Small intestine (tissue), 7 donors: Measurements from ENCODE around the gene CD99L2. TPM values are rescaled to one million over a fixed set of nuclear protein-coding genes. Genes with fewer than 3 reads are reported as not detected.
A peak's percentile ranks its signal among the peaks of the same experiment; 100 is the strongest.

Experiments
- DNase-seq, 2 donors: peaks; one replicate each; pipeline versions ENCODE4 v3.0.0 to v3.0.0-alpha.2; 2013
- FAIRE-seq: peaks from 2 replicates; lab custom pipeline; 2012; peaks lifted over from hg19 to GRCh38; lab: Jason Lieb, UNC
- H3K27ac ChIP-seq, 3 donors: one replicate each; pipeline ENCODE4 v1.5.1; 2013; ENCODE audit warnings: low read length in 2 of 3, mild to moderate bottlenecking in 2 of 3, control low read depth in 1 of 3, inconsistent platforms in 1 of 3, low read depth in 1 of 3, moderate library complexity in 1 of 3
- H3K27me3 ChIP-seq, 3 donors: one replicate each; pipeline ENCODE4 v1.6.1; 2013; ENCODE audit warnings: low read length in 3 of 3, inconsistent platforms in 1 of 3; ENCODE audit not compliant: control insufficient read depth in 3 of 3, insufficient read depth in 3 of 3
- H3K36me3 ChIP-seq, 3 donors: one replicate each; pipeline ENCODE4 v1.6.1; 2013; ENCODE audit warnings: low read length in 3 of 3, inconsistent platforms in 1 of 3, low read depth in 1 of 3, mild to moderate bottlenecking in 1 of 3, moderate library complexity in 1 of 3; ENCODE audit not compliant: control insufficient read depth in 3 of 3, insufficient read depth in 2 of 3
- H3K4me1 ChIP-seq, 3 donors: one replicate each; pipeline ENCODE4 v1.6.1; 2013; ENCODE audit warnings: low read length in 2 of 3, inconsistent platforms in 1 of 3, low read depth in 1 of 3, mild to moderate bottlenecking in 1 of 3, moderate library complexity in 1 of 3; ENCODE audit not compliant: control insufficient read depth in 3 of 3, insufficient read depth in 2 of 3
- H3K4me3 ChIP-seq, 3 donors: one replicate each; pipeline ENCODE4 v1.5.1; 2013; ENCODE audit warnings: low read length in 3 of 3, control low read depth in 1 of 3, inconsistent platforms in 1 of 3, low read depth in 1 of 3, mild to moderate bottlenecking in 1 of 3, moderate library complexity in 1 of 3
- H3K9me3 ChIP-seq, 2 donors: one replicate each; pipeline ENCODE4 v1.6.1; 2013; ENCODE audit warnings: low read depth in 1 of 2, low read length in 1 of 2; ENCODE audit not compliant: control insufficient read depth in 2 of 2, insufficient read depth in 1 of 2
- WGBS, 3 donors: extraction: QIAGEN DNeasy Blood & Tissue Kit; methylation state at CpG; one replicate each; pipeline ENCODE4 v1.1.7; 2013; 5-methylcytosine and 5-hydroxymethylcytosine counted together
- polyA plus RNA-seq, 4 donors: library from polyadenylated mRNA; stranded (reverse) in 3 of 4; unstranded in 1 of 4; fragments of 200-250 nt in 3 of 4; fragments of 120-200 nt in 1 of 4; gene quantifications; one replicate each; pipeline versions ENCODE4 v1.2.1 to v1.2.3, GENCODE V29; 2013
- donor health status: healthy with polysubstance abuse.
- donor health status: control.
- donor health status: control.
- donor health status: Bipolar disorder and iron deficiency.
- donor health status: healthy.

Gene CD99L2
- polyA plus RNA-seq, 4 donors, result 5.9 to 20.5 (median 12.3) TPM

- DNase-seq, result peak in 1 of 2 donors; percentile 6
- no peaks in the 10 kb centered on the region for H3K36me3 ChIP-seq
- FAIRE-seq, result no peak
- no peaks in the 10 kb centered on the region for H3K9me3 ChIP-seq
- no peaks in the 10 kb centered on the region for H3K27me3 ChIP-seq
- no peaks in the 10 kb centered on the region for H3K4me1 ChIP-seq
- H3K4me3 ChIP-seq, result no peak overlapping the region
- 71 to 87% (median 79%) methylated on average over 3 of the region's 3 CpGs for WGBS, 3 donors
- H3K27ac ChIP-seq, result no peak overlapping the region
Observed at GRCh38 chrX:150845091-150845490, 53.4 kb downstream of the CD99L2 start.

- Histone ChIP-seq H3K27ac (no peak overlapping the region), H3K9me3 (no peaks in the 10 kb centered on the region), H3K36me3 (no peaks in the 10 kb centered on the region), H3K27me3 (no peaks in the 10 kb centered on the region), H3K4me1 (no peaks in the 10 kb centered on the region), H3K4me3 (no peak overlapping the region)
- no peak for DNase-seq
- no peak for FAIRE-seq
- WGBS, 3 donors, result 71 to 95% (median 95%) methylated on average over 3 of the region's 3 CpGs
Observed at GRCh38 chrX:150844016-150844415, 54.5 kb downstream of the CD99L2 start.

- FAIRE-seq (no peak), DNase-seq (no peak)
- no peaks in the 10 kb centered on the region for H3K36me3 ChIP-seq
- H3K9me3 ChIP-seq, result no peaks in the 10 kb centered on the region
- H3K4me3 ChIP-seq, result no peak overlapping the region
- H3K4me1 ChIP-seq, result no peaks in the 10 kb centered on the region
- H3K27ac ChIP-seq, result no peak overlapping the region
- no peaks in the 10 kb centered on the region for H3K27me3 ChIP-seq
- WGBS, 3 donors, result 37 to 66% (median 53%) methylated on average over 2 of the region's 2 CpGs
Observed at GRCh38 chrX:150842198-150842685, 56.2 kb downstream of the CD99L2 start.

- Histone ChIP-seq H3K27ac (no peak overlapping the region), H3K27me3 (no peaks in the 10 kb centered on the region), H3K4me1 (no peaks in the 10 kb centered on the region), H3K36me3 (no peaks in the 10 kb centered on the region), H3K9me3 (no peaks in the 10 kb centered on the region), H3K4me3 (no peak overlapping the region)
- 69 to 77% (median 75%) methylated on average over 6 of the region's 6 CpGs for WGBS, 3 donors
- DNase-seq (no peak), FAIRE-seq (no peak)
Observed at GRCh38 chrX:150841456-150842197, 56.8 kb downstream of the CD99L2 start.

GRCh38 chrX:150837845-150838244 is 60.6 kb downstream of the CD99L2 start:
- H3K36me3 ChIP-seq, result no peaks in the 10 kb centered on the region
- no peak overlapping the region for H3K27ac ChIP-seq
- H3K27me3 ChIP-seq, result no peaks in the 10 kb centered on the region
- H3K4me1 ChIP-seq, result no peaks in the 10 kb centered on the region
- FAIRE-seq (no peak), DNase-seq (no peak)
- H3K9me3 ChIP-seq, result no peaks in the 10 kb centered on the region
- 80 to 93% (median 93%) methylated on average over 4 of the region's 4 CpGs for WGBS, 3 donors
- no peak overlapping the region for H3K4me3 ChIP-seq

- H3K9me3 ChIP-seq, result no peaks in the 10 kb centered on the region
- no peaks in the 10 kb centered on the region for H3K4me1 ChIP-seq
- FAIRE-seq (no peak), DNase-seq (no peak)
- H3K36me3 ChIP-seq, result no peaks in the 10 kb centered on the region
- H3K27ac ChIP-seq, result no peak overlapping the region
- WGBS, 3 donors, result 62 to 100% (median 93%) methylated on average over 1 of the region's 1 CpG
- no peak overlapping the region for H3K4me3 ChIP-seq
- H3K27me3 ChIP-seq, result no peaks in the 10 kb centered on the region
Observed at GRCh38 chrX:150834695-150835094, 63.8 kb downstream of the CD99L2 start.

GRCh38 chrX:150833454-150834056 is 64.9 kb downstream of the CD99L2 start:
- WGBS, 3 donors, result 20 to 43% (median 36%) methylated on average over 1 of the region's 1 CpG
- Histone ChIP-seq H3K27me3 (no peaks in the 10 kb centered on the region), H3K4me3 (no peak overlapping the region), H3K27ac (no peak overlapping the region), H3K4me1 (no peaks in the 10 kb centered on the region), H3K9me3 (no peaks in the 10 kb centered on the region), H3K36me3 (no peaks in the 10 kb centered on the region)
- FAIRE-seq (peak; percentile 44), DNase-seq (no peak)

GRCh38 chrX:150831863-150832262 is 66.6 kb downstream of the CD99L2 start:
- Histone ChIP-seq H3K9me3 (no peaks in the 10 kb centered on the region), H3K27me3 (no peaks in the 10 kb centered on the region), H3K4me1 (no peaks in the 10 kb centered on the region), H3K4me3 (no peak overlapping the region), H3K36me3 (no peaks in the 10 kb centered on the region), H3K27ac (no peak overlapping the region)
- peak; percentile 83 for FAIRE-seq
- WGBS, 3 donors, result 56 to 86% (median 65%) methylated on average over 1 of the region's 1 CpG
- no peak for DNase-seq
